Measurements from ENCODE around the gene CHRNA3. TPM values are rescaled to one million over a fixed set of nuclear protein-coding genes. Genes with fewer than 3 reads are reported as not detected.

Gene CHRNA3
- total RNA-seq, 3 donors from 2014 or later: 0.48 to 0.59 TPM; not detected in 1

DNA sequence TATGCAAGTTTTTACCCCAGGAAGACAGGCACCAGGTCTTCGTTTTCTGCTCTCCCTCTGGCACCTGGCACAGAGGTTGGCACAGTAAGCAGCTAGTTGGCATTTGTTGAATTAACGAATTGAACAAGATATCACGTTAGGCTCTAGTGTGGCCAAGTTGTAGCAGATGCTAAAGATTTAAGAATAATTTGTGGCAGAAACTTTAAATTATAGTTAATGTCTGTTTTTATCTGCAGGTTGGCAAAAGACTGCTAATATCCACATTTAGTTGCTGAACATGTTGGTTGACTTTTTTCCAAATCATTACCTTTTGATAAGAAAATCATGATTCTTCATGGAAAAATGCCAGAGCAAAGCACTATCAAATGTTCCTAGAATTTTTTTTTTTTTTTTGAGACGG lies 47.4 kb downstream of the CHRNA3 start:
- Histone ChIP-seq H3K4me3 (no peak overlapping the region), H3K4me1 (no peaks in the 10 kb centered on the region), H3K27ac (no peak overlapping the region), H3K36me3 (no peaks in the 10 kb centered on the region), H3K9me3 (no peaks in the 10 kb centered on the region), H3K27me3 (no peaks in the 10 kb centered on the region)
- intact Hi-C loops (cut with DNase I; ENCODE audit: low total_unique reads): no loop called here
- no peak for TF ChIP-seq POLR2AphosphoS5 (IDR thresholded peaks at IDR 0.05)
- no peak for TF ChIP-seq POLR2A (IDR thresholded peaks at IDR 0.05)
- TF ChIP-seq, protein P1, sequence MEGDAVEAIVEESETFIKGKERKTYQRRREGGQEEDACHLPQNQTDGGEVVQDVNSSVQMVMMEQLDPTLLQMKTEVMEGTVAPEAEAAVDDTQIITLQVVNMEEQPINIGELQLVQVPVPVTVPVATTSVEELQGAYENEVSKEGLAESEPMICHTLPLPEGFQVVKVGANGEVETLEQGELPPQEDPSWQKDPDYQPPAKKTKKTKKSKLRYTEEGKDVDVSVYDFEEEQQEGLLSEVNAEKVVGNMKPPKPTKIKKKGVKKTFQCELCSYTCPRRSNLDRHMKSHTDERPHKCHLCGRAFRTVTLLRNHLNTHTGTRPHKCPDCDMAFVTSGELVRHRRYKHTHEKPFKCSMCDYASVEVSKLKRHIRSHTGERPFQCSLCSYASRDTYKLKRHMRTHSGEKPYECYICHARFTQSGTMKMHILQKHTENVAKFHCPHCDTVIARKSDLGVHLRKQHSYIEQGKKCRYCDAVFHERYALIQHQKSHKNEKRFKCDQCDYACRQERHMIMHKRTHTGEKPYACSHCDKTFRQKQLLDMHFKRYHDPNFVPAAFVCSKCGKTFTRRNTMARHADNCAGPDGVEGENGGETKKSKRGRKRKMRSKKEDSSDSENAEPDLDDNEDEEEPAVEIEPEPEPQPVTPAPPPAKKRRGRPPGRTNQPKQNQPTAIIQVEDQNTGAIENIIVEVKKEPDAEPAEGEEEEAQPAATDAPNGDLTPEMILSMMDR (IDR thresholded peaks at IDR 0.05): no peak
- DNase-seq (ENCODE audit: low spot score in 2 of 2): no peak

DNA sequence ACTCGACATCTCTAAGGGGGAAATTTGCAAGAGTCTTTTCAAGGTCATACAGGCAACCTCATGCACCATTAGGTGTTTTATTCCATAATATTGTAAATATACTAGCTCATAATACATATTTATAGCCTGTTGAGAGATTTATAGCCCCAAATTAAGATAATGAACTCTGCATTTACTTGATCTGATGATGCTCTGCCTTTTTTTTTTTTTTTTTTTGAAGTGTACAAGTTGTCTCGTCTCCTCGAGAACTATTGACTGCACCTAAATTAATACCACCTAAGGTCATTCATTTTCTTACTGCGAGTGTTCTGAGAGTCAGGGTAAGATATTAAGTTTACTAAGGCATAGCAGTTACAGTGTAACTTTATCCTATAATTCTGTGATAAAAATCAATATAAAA lies 49.4 kb downstream of the CHRNA3 start:
- TF ChIP-seq, protein P1 (IDR thresholded peaks at IDR 0.05): no peak
- TF ChIP-seq POLR2A (IDR thresholded peaks at IDR 0.05) (no peak), POLR2AphosphoS5 (IDR thresholded peaks at IDR 0.05) (no peak)
- no peaks in the 10 kb centered on the region for H3K9me3 ChIP-seq
- H3K27ac ChIP-seq: no peak overlapping the region
- H3K4me3 ChIP-seq: no peak overlapping the region
- no peaks in the 10 kb centered on the region for H3K36me3 ChIP-seq
- H3K27me3 ChIP-seq: no peaks in the 10 kb centered on the region
- DNase-seq (ENCODE audit: low spot score in 2 of 2): no peak
- H3K4me1 ChIP-seq: no peaks in the 10 kb centered on the region
- intact Hi-C loops (cut with DNase I; ENCODE audit: low total_unique reads): no loop called here

DNA sequence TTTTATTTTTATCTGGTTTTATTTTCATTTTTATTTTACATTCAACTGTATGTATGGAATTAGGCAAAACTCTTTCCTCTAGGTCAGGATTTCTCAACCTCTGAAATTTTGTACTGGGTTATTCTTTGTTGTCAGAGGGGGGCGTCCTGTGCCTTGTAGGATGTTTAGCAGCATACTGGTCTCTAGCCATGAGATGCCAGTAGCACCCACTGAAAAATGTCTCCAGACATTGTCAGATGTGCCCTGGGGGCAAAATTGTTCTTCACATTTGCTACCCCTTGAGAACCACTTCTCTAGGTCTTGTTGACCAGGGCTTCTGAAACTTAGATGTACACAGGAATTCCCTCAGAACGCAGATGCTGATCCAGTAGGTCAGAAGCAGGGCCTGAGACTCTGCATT lies 50.1 kb downstream of the CHRNA3 start:
- DNase-seq (ENCODE audit: low spot score in 2 of 2): no peak
- Histone ChIP-seq H3K4me1 (no peaks in the 10 kb centered on the region), H3K27ac (no peak overlapping the region), H3K9me3 (no peaks in the 10 kb centered on the region), H3K4me3 (no peak overlapping the region), H3K27me3 (no peaks in the 10 kb centered on the region), H3K36me3 (no peaks in the 10 kb centered on the region)
- intact Hi-C loops (cut with DNase I; ENCODE audit: low total_unique reads): no loop called here
- TF ChIP-seq POLR2A (IDR thresholded peaks at IDR 0.05) (no peak), POLR2AphosphoS5 (IDR thresholded peaks at IDR 0.05) (no peak)
- TF ChIP-seq, protein P1 (IDR thresholded peaks at IDR 0.05): no peak

- TF ChIP-seq, protein P1 (IDR thresholded peaks at IDR 0.05): no peak
- TF ChIP-seq POLR2A (IDR thresholded peaks at IDR 0.05): no peak
- TF ChIP-seq POLR2AphosphoS5 (IDR thresholded peaks at IDR 0.05): no peak
- Histone ChIP-seq H3K4me3 (no peak overlapping the region), H3K36me3 (no peaks in the 10 kb centered on the region), H3K9me3 (no peaks in the 10 kb centered on the region), H3K27me3 (no peaks in the 10 kb centered on the region), H3K27ac (no peak overlapping the region), H3K4me1 (no peaks in the 10 kb centered on the region)
- DNase-seq (ENCODE audit: low spot score in 2 of 2): no peak
- intact Hi-C loops (cut with DNase I; ENCODE audit: low total_unique reads): no loop called here
Measured at GRCh38 chr15:78567531-78567930, 53.3 kb downstream of the CHRNA3 start.

GRCh38 chr15:78565951-78566774 lies 54.6 kb downstream of the CHRNA3 start:
- Histone ChIP-seq H3K27me3 (no peaks in the 10 kb centered on the region), H3K4me1 (no peaks in the 10 kb centered on the region), H3K9me3 (no peaks in the 10 kb centered on the region), H3K4me3 (peak overlapping the region; percentile 52 to 77 (median 69)), H3K27ac (peak overlapping the region; percentile 33 to 54), H3K36me3 (no peaks in the 10 kb centered on the region)
- no peak for DNase-seq (ENCODE audit: low spot score in 2 of 2)
- intact Hi-C loops (cut with DNase I; ENCODE audit: low total_unique reads): no loop called here
- no peak for TF ChIP-seq POLR2AphosphoS5 (IDR thresholded peaks at IDR 0.05)
- TF ChIP-seq, protein P1 (IDR thresholded peaks at IDR 0.05): peak in 1 of 3 donors; percentile 33
